Effector CD8-positive, alpha-beta T cell (primary cell): ENCODE measurements around the gene ACOX2.
"Not testable (repeated sequence)": the region's sequence is repeated elsewhere in the genome, so short reads cannot be mapped to it uniquely, and the experiment has no call there.

Source experiments
- DNase-seq: peaks from one replicate; lab custom pipeline; 2025; lab: John Stamatoyannopoulos, UW

Gene ACOX2

GRCh38 chr3:58534592-58535494 lies 2.1 kb downstream of the ACOX2 start:
- DNase-seq, result no peak

- DNase-seq, result peak; percentile 62
These were observed 4.2 kb downstream of the ACOX2 start for GRCh38 chr3:58532794-58533220.

- DNase-seq, result no peak
These were observed 5.0 kb downstream of the ACOX2 start for GRCh38 chr3:58531956-58532355.

GRCh38 chr3:58531555-58531954 lies 5.4 kb downstream of the ACOX2 start:
- no peak for DNase-seq

GRCh38 chr3:58530354-58530865 lies 6.6 kb downstream of the ACOX2 start:
- DNase-seq, result no peak

GRCh38 chr3:58529516-58530353 lies 7.3 kb downstream of the ACOX2 start:
- no peak for DNase-seq

GRCh38 chr3:58528629-58529028 lies 8.4 kb downstream of the ACOX2 start:
- DNase-seq, result no peak

- DNase-seq, result not testable (repeated sequence)
These were observed 9.6 kb downstream of the ACOX2 start for GRCh38 chr3:58527440-58527839.

- DNase-seq, result no peak
These were observed 10.5 kb downstream of the ACOX2 start for GRCh38 chr3:58526515-58526957.

GRCh38 chr3:58524326-58524888 lies 12.6 kb downstream of the ACOX2 start:
- no peak for DNase-seq

GRCh38 chr3:58522759-58523425 lies 14.1 kb downstream of the ACOX2 start:
- no peak for DNase-seq

GRCh38 chr3:58521917-58522631 lies 14.9 kb downstream of the ACOX2 start:
- no peak for DNase-seq

- DNase-seq, result no peak
These were observed 15.7 kb downstream of the ACOX2 start for GRCh38 chr3:58521336-58521670.

- DNase-seq, result no peak
These were observed 16.3 kb downstream of the ACOX2 start for GRCh38 chr3:58520403-58521335.

- no peak for DNase-seq
These were observed 17.2 kb downstream of the ACOX2 start for GRCh38 chr3:58519668-58520402.

GRCh38 chr3:58518291-58518789 lies 18.6 kb downstream of the ACOX2 start:
- no peak for DNase-seq

- no peak for DNase-seq
These were observed 22.6 kb downstream of the ACOX2 start for GRCh38 chr3:58514405-58514804.

- DNase-seq, result no peak
These were observed 28.6 kb downstream of the ACOX2 start for GRCh38 chr3:58508437-58508836.
